ENCODE data around the gene ZBTB45. TPM values are rescaled to one million over a fixed set of nuclear protein-coding genes. Genes with fewer than 3 reads are reported as not detected.

Gene ZBTB45
- total and polyA plus RNA-seq, 2 experiments from 2014 or later: 26.3 to 29.4 TPM

DNA sequence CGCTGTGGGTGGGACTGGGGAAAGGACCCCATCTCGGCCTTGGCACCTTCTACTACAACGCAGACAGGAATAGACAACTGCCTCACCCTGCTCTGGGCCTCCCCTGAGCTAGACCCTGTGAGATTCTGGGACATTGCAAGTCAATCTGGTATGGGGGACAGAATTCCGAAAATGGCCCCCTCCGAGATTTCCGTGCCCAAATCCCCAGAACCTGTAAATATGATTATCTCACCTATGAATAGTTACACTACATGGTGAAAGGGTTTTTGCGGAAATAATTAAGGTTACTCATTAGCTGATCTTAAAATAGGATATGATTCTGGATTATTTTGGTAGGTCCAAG, 618 bp upstream of the ZBTB45 start:
- peak overlapping the region; percentile 92 for H3K27ac ChIP-seq
- DNase-seq (ENCODE audit: low read depth in 1 of 2, low spot score in 1 of 2): no peak
- H3K27me3 ChIP-seq: no peaks in the 10 kb centered on the region
- H3K4me1 ChIP-seq (ENCODE audit: low read depth): peaks cover 15% of the 10 kb centered on the region
- TF ChIP-seq, protein P1, sequence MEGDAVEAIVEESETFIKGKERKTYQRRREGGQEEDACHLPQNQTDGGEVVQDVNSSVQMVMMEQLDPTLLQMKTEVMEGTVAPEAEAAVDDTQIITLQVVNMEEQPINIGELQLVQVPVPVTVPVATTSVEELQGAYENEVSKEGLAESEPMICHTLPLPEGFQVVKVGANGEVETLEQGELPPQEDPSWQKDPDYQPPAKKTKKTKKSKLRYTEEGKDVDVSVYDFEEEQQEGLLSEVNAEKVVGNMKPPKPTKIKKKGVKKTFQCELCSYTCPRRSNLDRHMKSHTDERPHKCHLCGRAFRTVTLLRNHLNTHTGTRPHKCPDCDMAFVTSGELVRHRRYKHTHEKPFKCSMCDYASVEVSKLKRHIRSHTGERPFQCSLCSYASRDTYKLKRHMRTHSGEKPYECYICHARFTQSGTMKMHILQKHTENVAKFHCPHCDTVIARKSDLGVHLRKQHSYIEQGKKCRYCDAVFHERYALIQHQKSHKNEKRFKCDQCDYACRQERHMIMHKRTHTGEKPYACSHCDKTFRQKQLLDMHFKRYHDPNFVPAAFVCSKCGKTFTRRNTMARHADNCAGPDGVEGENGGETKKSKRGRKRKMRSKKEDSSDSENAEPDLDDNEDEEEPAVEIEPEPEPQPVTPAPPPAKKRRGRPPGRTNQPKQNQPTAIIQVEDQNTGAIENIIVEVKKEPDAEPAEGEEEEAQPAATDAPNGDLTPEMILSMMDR (IDR thresholded peaks at IDR 0.05; ENCODE audit: low read depth, low read length): no peak
- H3K4me3 ChIP-seq: peak overlapping the region; percentile 76
- no peaks in the 10 kb centered on the region for H3K9me3 ChIP-seq (ENCODE audit: low read depth)
- H3K36me3 ChIP-seq: peaks cover 13% of the 10 kb centered on the region

GRCh38 chr19:58519087-58519354, 589 bp downstream of the ZBTB45 start:
- no peaks in the 10 kb centered on the region for H3K9me3 ChIP-seq (ENCODE audit: low read depth)
- TF ChIP-seq, protein P1 (IDR thresholded peaks at IDR 0.05; ENCODE audit: low read depth, low read length): peak; percentile 78
- H3K36me3 ChIP-seq: peaks cover 13% of the 10 kb centered on the region
- peak; percentile 82 to 87 for DNase-seq (ENCODE audit: low read depth in 1 of 2, low spot score in 1 of 2)
- peak overlapping the region; percentile 92 for H3K27ac ChIP-seq
- peak overlapping the region; percentile 76 for H3K4me3 ChIP-seq
- no peaks in the 10 kb centered on the region for H3K27me3 ChIP-seq
- H3K4me1 ChIP-seq (ENCODE audit: low read depth): peaks cover 15% of the 10 kb centered on the region

- Histone ChIP-seq H3K36me3 (peaks cover 13% of the 10 kb centered on the region), H3K4me1 (ENCODE audit: low read depth) (peaks cover 15% of the 10 kb centered on the region), H3K27ac (peak overlapping the region; percentile 92), H3K27me3 (no peaks in the 10 kb centered on the region), H3K4me3 (peak overlapping the region; percentile 76), H3K9me3 (ENCODE audit: low read depth) (no peaks in the 10 kb centered on the region)
- DNase-seq (ENCODE audit: low read depth in 1 of 2, low spot score in 1 of 2): no peak
- TF ChIP-seq, protein P1 (IDR thresholded peaks at IDR 0.05; ENCODE audit: low read depth, low read length): no peak
Measured at GRCh38 chr19:58518256-58519086, 1.1 kb downstream of the ZBTB45 start.

GRCh38 chr19:58516964-58517833, 2.4 kb downstream of the ZBTB45 start:
- H3K27ac ChIP-seq: peak overlapping the region; percentile 92
- peaks cover 15% of the 10 kb centered on the region for H3K4me1 ChIP-seq (ENCODE audit: low read depth)
- TF ChIP-seq, protein P1 (IDR thresholded peaks at IDR 0.05; ENCODE audit: low read depth, low read length): no peak
- H3K9me3 ChIP-seq (ENCODE audit: low read depth): no peaks in the 10 kb centered on the region
- H3K27me3 ChIP-seq: no peaks in the 10 kb centered on the region
- peaks cover 13% of the 10 kb centered on the region for H3K36me3 ChIP-seq
- H3K4me3 ChIP-seq: no peak overlapping the region
- DNase-seq (ENCODE audit: low read depth in 1 of 2, low spot score in 1 of 2): no peak

DNA sequence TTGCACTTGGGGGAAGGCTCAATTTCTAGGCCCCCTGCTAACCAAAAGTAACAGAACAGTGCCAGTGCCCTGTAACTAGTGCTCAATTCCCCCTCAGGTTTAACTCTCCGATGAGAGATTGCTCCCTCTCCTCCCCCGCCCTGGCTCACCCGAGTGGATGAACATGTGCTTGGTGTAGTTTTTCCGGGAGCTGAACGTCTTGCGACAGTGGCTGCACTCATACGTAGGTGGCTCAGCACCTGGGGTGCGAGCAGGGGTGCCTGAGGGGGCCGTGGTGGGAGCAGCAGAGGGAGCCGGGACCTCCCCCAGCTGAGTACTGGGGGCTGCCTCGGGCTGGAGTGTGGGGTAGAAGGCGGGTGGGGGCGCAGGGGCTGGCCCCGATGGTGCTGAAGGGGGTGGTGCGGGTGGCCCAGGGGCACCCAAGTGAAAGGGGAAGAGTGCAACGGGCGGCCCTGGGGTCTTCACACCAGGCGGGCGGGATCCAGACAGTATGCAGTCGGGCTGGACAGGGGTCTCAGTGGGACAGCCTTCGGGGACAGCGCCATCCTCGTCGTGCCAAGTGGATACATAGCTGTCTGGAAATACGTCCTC, 3.3 kb downstream of the ZBTB45 start:
- Histone ChIP-seq H3K36me3 (peaks cover 13% of the 10 kb centered on the region), H3K27ac (no peak overlapping the region), H3K4me3 (no peak overlapping the region), H3K4me1 (ENCODE audit: low read depth) (peaks cover 15% of the 10 kb centered on the region), H3K27me3 (no peaks in the 10 kb centered on the region), H3K9me3 (ENCODE audit: low read depth) (no peaks in the 10 kb centered on the region)
- no peak for DNase-seq (ENCODE audit: low read depth in 1 of 2, low spot score in 1 of 2)
- TF ChIP-seq, protein P1 (IDR thresholded peaks at IDR 0.05; ENCODE audit: low read depth, low read length): no peak

Data from cardiac muscle cell (in vitro differentiated cells and primary cell).